Endometrial microvascular endothelial cells (primary cell): ENCODE measurements around the gene ARMC8. TPM values are rescaled to one million over a fixed set of nuclear protein-coding genes. Genes with fewer than 3 reads are reported as not detected.

Experiments
- in situ Hi-C: cut with HindIII; loops from 2 replicates; pipeline ENCODE4 v1.10.0; 2017; ENCODE audit warnings: low sequenced_read_pairs, low pct_unique_long_range_greater_than_20kb; ENCODE audit errors: inconsistent ontology term
- total RNA-seq: library from RNA; depleted of rRNA; stranded (reverse); fragments of >200 nt; gene quantifications from one replicate; pipeline ENCODE4 v1.2.3, GENCODE V29; 2015; ENCODE audit errors: inconsistent ontology term

ARMC8 gene
- total RNA-seq, 1 donor from 2014 or later: 85.9 TPM

- in situ Hi-C loops: no loop called here
Measured at GRCh38 chr3:138232705-138233364, 45.7 kb downstream of the ARMC8 start.

DNA sequence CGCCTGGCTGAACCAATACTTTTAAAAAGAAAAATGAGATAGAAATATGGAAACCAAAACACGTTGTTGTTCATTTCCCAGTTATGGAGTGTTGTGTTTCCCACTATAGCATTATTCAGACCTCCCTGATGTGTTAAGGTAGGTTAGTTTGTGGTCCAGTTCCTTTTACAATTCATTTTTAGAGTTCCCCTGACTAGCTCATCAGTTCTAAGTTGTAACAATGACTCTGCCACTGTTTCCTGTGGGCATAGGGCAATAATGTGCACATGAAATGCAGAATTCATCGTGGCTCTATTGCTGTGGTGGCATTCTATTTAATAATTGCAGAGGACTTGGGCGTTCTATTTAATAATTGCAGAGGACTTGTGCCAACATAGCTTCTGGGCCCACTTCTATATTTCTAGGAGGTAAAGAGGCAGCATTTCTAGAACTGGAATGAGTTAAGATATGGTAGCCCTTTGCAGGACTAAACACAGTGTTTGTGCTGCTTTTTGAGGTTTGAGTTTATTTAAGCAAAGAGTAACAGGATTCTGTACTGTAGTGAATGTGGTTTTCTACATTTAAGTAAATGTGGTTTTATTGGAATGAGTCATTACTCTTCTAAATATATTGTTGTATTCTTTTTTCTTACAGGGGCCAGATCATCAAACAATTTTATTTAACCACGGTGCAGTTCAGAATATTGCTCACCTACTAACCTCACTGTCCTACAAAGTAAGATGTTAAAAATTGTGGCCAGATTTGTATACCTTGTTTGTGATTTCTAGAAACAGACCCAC is 47.5 kb downstream of the ARMC8 start:
- in situ Hi-C loops: no loop called here

GRCh38 chr3:138238711-138239110 is 51.6 kb downstream of the ARMC8 start:
- in situ Hi-C loops: no loop called here

DNA sequence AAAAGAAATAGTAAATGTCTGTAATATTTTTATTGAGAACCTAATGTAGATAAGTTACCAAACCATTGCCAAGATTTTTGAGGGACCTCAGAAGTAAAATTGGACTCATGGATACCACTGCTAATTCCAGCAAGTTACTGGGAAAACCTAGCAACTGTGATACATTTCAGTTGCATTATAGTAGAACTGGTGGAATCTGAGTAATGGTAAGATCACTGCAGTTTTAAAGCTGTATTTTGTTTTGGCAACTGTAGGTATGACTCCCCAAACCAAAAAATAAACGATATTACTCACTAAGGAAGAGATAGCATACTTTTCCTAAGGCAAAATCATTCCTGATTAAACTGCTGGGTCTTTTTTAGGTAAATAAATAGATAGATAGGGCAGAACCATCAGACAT is 54.0 kb downstream of the ARMC8 start:
- in situ Hi-C loops: no loop called here

DNA sequence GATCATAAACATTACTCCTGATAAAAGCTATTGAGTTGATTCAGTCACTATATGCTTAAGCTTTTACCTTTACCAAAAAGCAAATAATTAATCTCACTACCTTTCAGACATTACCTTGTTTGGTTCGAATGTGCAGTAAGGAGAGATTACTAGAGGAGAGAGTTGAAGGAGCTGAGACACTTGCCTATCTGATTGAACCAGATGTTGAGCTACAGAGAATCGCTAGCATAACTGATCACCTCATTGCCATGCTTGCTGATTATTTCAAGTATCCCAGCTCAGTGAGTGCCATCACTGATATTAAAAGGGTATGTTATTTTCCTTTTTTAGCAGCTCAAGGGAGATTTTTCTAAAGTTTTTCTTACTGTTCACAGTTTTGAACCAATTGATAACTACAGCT is 54.6 kb downstream of the ARMC8 start:
- in situ Hi-C loops: no loop called here

DNA sequence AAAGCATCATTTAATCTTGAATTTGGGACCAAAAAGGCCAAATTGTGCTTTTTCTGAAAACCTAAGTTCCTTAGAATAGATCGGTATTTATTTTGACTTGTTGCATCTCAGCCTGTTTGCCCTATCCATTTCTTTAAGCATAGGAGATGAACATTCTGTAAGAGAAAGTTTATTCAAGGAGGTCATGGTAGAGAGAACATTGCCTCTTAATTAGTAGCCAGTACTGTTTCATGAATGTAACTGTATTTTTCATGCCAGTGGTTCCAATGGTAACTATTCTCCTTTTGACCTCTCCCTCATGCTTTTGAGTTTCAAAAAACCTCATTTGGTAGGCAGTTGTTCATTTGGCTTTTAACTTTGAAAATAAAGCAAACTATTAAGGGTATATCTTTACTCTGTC is 55.4 kb downstream of the ARMC8 start:
- in situ Hi-C loops: no loop called here

DNA sequence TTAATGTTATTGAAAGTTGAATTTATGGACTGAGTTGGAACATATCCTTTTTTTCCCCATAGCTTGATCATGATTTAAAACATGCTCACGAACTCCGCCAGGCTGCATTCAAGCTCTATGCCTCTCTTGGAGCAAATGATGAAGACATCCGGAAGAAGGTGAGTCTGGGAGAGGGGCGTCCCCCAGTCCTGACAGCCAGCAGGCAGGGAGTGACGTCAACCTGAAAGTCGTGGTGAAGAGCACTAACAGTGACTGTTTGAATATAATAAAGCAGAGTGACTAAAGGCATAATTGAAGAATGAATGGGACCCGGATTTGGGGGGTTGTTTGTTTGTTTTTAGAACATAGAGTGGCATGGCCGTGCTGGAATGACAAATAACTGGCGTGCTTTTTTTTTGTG is 57.9 kb downstream of the ARMC8 start:
- in situ Hi-C loops: no loop called here

- in situ Hi-C loops: no loop called here
Measured at GRCh38 chr3:138249636-138250035, 62.5 kb downstream of the ARMC8 start.

GRCh38 chr3:138253609-138254008 is 66.5 kb downstream of the ARMC8 start:
- in situ Hi-C loops: no loop called here

GRCh38 chr3:138254216-138254615 is 67.1 kb downstream of the ARMC8 start:
- in situ Hi-C loops: no loop called here

GRCh38 chr3:138256022-138256421 is 68.9 kb downstream of the ARMC8 start:
- in situ Hi-C loops: no loop called here

DNA sequence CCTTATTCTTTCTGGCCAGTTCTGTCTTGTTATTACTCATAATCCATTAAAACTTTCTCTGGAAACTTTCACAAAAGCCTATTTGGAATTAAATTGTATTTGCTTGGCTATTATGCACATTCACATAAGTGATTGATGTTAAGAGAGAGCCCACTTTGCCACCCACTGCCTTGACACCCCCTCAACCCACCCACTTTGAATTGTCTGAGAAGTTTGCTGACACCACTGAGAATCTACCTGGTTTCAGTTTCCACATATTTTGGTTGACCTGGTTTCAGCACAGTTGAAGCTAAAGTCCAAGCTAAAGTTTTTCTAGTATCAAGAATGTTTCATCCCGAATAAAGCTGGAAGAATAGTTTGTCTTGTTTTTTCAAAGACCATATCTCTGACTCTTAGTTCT is 70.9 kb downstream of the ARMC8 start:
- in situ Hi-C loops: no loop called here

DNA sequence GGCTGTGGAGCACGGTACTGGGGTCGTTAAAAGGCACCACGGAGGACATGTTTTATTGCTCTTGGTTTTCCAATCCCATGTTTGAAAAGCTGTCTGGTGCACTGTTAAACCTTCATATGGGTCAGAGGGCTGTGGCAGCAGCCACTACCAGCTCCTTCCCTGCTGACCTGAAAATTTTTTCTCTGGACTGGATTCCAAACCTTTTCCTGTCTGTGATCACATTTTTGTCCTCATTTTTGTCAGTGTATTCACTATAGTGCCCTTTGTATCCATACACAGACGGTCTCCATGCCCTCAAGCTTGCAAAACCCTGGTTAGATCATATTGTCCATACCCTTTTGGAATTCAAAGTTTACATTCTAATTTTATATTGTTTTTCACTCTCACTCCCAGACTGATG is 72.0 kb downstream of the ARMC8 start:
- in situ Hi-C loops: no loop called here

- in situ Hi-C loops: no loop called here
Measured at GRCh38 chr3:138260611-138261010, 73.5 kb downstream of the ARMC8 start.

DNA sequence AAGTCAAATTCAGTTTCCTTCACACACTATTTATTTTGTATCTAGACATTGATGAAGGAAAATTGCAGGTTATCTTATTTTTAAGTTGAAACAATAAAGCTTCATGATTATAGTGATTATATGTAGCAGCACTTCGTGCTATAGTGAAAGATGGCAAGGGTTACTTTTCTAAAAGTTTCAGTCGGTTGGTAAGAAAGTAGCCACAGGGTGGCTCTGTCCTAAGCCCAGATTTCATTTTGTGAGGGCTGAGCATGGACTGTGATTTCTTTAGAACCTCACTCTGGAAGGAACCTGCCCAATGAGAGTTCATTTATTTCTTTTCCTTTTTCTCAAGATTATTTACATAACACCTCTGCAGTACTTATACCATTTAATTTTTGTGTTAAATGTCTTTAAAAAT is 76.0 kb downstream of the ARMC8 start:
- in situ Hi-C loops: no loop called here

DNA sequence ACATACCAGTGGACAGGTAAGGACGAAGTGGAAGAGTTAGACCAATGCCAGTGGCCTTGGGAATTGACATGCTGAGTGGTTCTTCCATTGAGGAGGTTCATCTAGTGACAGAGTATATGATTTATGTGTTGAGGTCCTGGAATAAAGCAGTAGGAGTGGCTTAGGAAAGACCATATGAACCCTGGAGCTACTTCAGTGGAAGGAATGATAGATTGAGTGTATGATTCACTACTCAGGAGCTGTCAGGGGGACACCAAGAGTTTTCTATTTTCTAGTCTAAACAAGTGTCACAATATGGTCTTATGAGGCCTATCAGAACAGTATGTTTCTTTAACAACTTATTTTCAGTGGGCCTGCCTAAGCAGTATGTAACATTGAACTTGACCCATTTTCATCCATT is 78.6 kb downstream of the ARMC8 start:
- in situ Hi-C loops: no loop called here

DNA sequence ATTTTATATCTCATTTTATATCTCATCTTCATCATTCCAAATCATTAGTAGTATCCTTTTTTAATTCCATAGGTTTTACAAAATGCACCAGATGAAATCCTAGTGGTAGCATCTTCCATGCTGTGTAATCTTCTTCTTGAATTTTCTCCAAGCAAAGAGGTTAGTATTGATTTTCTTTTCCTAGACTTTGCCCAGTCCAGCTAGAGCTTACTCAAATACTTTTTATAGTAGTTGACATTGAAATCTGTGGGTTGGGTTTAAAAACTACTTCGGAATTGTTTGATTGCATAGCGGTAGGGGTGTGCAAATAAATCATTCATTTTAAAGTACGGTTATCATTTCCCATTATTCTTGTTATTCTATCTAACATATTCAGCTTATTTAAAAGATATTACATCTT is 80.0 kb downstream of the ARMC8 start:
- in situ Hi-C loops: no loop called here

DNA sequence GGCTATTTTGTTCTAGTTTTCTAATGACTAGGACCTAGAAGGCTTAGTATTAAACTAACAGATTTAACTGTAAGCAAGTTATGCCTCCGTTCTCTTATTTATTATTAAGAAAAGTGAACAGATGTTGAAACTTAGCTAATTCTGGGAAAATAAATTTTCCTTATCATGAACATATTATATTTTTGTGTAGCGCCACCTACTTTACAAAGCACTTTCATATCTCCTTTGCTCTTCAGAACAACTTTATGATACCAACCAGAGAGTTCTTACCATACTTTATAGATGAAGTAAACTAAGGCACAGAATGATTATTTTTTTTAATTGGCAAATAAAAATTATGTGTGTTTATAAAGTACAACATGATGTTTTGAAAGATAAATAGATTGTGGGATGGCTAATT is 83.1 kb downstream of the ARMC8 start:
- in situ Hi-C loops: no loop called here

- in situ Hi-C loops: no loop called here
Measured at GRCh38 chr3:138271189-138271794, 84.2 kb downstream of the ARMC8 start.

DNA sequence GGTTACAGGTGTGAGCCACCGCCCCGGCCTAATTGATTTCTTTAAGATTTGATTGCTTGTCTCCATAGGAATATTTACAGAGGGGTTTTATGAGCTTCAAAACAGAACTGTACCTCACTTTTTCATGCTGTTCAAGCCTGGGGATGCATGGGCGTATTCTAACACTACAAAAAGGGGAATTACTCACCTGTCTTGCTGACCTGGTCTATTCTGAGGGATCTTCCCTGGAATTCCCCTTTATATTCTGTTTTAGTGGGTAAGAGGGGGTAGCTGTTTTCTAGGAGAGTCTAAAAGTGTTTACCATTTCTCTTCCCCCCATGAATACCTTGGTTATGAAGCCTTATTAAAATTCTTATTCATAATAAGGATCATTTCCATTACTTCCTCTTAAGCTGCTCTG is 94.5 kb downstream of the ARMC8 start:
- in situ Hi-C loops: no loop called here
